SK-N-MC (cell line): ENCODE results near the gene RALGAPA1.
"Not testable (repeated sequence)": the region's sequence is repeated elsewhere in the genome, so short reads cannot be mapped to it uniquely, and the experiment has no call there.

Source experiments
- DNase-seq: peaks from one replicate; pipeline ENCODE4 v3.0.0-alpha.2; 2011; ENCODE audit warnings: low read depth, low spot score
- H3K27ac ChIP-seq: fragments of 200-600 bp; sonication (generic); 2 replicates; pipeline ENCODE4 v1.5.1; 2016; ENCODE audit warnings: mixed run types
- H3K36me3 ChIP-seq: fragments of 200-600 bp; sonication (generic); 2 replicates; pipeline ENCODE4 v1.6.1; 2017; ENCODE audit warnings: antibody characterized with exemption, low read length, mixed read lengths; ENCODE audit not compliant: insufficient read depth
- H3K4me3 ChIP-seq: fragments of 200-600 bp; sonication (generic); 2 replicates; pipeline ENCODE4 v1.5.1; 2016
- H3K9ac ChIP-seq: fragments of 200-600 bp; sonication (generic); 2 replicates; pipeline ENCODE4 v1.8.0; 2017; ENCODE audit warnings: mixed run types, mixed read lengths; ENCODE audit not compliant: insufficient read length
- H3K9me3 ChIP-seq: fragments of 200-600 bp; sonication (generic); 2 replicates; pipeline ENCODE4 v1.6.1; 2017; ENCODE audit warnings: low read depth, mild to moderate bottlenecking, antibody characterized with exemption, low read length, moderate library complexity, mixed read lengths
- EZH2 ChIP-seq: fragments of 200-600 bp; sonication (generic); IDR thresholded peaks from one replicate; pipeline ENCODE4 v1.6.1; 2017; ENCODE audit warnings: antibody characterized with exemption
- FOXP2 ChIP-seq: optimal IDR thresholded peaks from 2 replicates; pipeline ENCODE3; 2011; ENCODE audit warnings: mild to moderate bottlenecking, moderate library complexity; ENCODE audit not compliant: insufficient read depth; ENCODE audit errors: extremely low read length, control extremely low read depth
- POLR2AphosphoS5 ChIP-seq: IDR thresholded peaks from 2 replicates; pipeline ENCODE4 v1.6.1; 2012; ENCODE audit warnings: mild to moderate bottlenecking, low read depth, low read length, borderline replicate concordance

Gene RALGAPA1

GRCh38 chr14:35825968-35826217, 16.8 kb upstream of the RALGAPA1 start:
- H3K27ac ChIP-seq, result peak overlapping the region; percentile 82
- H3K9me3 ChIP-seq, result no peaks in the 10 kb centered on the region
- TF ChIP-seq EZH2 (no peak), FOXP2 (peak; percentile 89)
- peak overlapping the region; percentile 97 for H3K4me3 ChIP-seq
- H3K36me3 ChIP-seq, result no peaks in the 10 kb centered on the region
- H3K9ac ChIP-seq, result peak overlapping the region; percentile 84
- peak; percentile 98 for DNase-seq

DNA sequence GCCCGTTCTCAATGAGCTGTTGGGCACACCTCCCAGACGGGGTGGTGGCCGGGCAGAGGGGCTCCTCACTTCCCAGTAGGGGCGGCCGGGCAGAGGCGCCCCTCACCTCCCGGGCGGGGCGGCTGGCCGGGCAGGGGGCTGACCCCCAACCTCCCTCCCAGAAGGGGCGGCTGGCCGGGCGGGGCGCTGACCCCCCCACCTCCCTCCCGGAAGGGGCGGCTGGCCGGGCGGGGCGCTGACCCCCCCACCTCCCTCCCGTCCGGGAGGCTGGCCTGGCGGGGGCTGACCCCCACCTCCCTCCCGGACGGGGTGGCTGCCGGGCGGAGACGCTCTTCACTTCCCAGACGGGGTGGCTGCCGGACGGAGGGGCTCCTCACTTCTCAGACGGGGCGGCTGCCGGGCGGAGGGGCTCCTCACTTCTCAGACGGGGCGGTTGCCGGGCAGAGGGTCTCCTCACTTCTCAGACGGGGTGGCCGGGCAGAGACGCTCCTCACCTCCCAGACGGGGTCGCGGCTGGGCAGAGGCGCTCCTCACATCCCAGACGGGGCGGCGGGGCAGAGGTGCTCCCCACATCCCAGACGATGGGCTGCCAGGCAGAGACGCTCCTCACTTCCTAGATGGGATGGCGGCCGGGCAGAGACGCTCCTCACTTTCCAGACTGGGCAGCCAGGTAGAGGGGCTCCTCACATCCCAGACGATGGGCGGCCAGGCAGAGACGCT, 15.5 kb upstream of the RALGAPA1 start:
- not testable (repeated sequence) for DNase-seq, H3K9ac ChIP-seq, H3K9me3 ChIP-seq, H3K4me3 ChIP-seq, H3K36me3 ChIP-seq, H3K27ac ChIP-seq

DNA sequence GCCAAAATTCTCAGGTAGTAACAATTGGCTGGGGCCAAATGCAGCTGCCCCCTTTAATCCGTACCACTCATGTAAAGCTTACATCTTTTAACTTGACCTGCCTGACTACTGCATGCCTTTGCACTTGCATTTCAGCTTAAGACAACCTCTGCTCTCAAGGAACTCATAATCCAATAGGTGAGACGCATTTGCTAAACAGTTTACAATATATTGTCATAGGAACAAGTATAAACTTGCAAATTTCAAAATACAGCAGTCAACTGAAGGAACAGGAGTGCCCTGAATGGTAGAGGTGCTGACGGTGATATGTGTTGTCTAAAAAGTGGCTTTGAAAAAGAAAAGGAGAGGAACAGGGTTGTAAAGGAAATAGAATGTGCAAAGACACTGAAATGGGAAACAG, 13.4 kb upstream of the RALGAPA1 start:
- no peak overlapping the region for H3K27ac ChIP-seq
- peak overlapping the region; percentile 8; the same call in 1 of the 2 replicates for H3K4me3 ChIP-seq
- TF ChIP-seq POLR2AphosphoS5, result no peak
- H3K9ac ChIP-seq, result peak overlapping the region; percentile 32
- no peak for DNase-seq
- no peaks in the 10 kb centered on the region for H3K9me3 ChIP-seq
- no peaks in the 10 kb centered on the region for H3K36me3 ChIP-seq

- no peak for DNase-seq
- Histone ChIP-seq H3K4me3 (peak overlapping the region; percentile 8; the same call in 1 of the 2 replicates), H3K9ac (peak overlapping the region; percentile 32), H3K36me3 (no peaks in the 10 kb centered on the region), H3K9me3 (no peaks in the 10 kb centered on the region), H3K27ac (peak overlapping the region; percentile 45; the same call in 1 of the 2 replicates)
- no peak for TF ChIP-seq POLR2AphosphoS5
- no peak for TF ChIP-seq EZH2
- no peak for TF ChIP-seq FOXP2
Measured at GRCh38 chr14:35821564-35822411, 12.7 kb upstream of the RALGAPA1 start.

DNA sequence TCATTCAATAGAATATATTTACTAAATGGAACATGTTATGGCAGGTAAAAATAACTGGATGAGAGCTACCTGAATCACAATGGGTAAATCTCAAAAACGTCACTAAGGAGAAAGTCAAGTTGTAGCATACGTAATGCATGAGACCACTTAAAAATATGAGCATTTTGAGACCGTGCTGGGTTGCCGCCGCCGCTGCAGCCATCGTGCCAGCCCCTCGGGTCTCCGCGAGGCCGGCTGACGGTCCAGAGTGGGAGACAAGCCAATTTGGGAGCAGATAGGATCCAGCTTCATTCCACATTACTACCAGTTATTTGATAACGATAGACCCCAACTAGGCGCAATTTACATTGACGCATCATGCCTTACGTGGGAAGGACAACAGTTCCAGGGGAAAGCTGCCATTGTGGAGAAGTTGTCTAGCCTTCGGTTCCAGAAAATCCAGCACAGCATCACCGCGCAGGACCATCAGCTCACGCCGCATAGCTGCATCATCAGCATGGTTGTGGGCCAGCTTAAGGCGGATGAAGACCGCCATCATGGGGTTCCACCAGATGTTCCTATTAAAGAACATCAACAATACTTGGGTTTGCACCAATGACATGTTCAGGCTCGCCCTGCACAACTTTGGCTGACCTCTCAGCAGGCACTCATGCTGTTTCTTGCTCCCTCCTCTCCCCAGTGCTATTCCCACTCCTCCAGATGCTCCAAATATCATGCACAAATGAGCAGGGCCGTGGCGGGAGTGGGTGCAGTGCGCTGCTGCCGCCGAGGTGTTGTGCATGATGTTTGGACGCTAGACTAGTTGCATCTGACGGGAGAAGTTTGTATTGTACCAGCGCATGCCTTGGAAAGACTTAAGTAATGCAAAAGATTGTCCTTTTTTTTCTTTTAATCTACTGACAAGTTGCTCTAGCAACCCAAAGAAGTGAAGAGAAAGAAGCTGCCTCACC, 10.8 kb upstream of the RALGAPA1 start:
- no peak for DNase-seq
- Histone ChIP-seq H3K36me3 (no peaks in the 10 kb centered on the region), H3K4me3 (no peak overlapping the region), H3K9ac (no peak overlapping the region), H3K27ac (no peak overlapping the region), H3K9me3 (no peaks in the 10 kb centered on the region)
- TF ChIP-seq POLR2AphosphoS5 (no peak), EZH2 (no peak), FOXP2 (no peak)

- H3K9me3 ChIP-seq, result no peaks in the 10 kb centered on the region
- H3K4me3 ChIP-seq, result no peak overlapping the region
- DNase-seq, result no peak
- TF ChIP-seq POLR2AphosphoS5 (no peak), FOXP2 (no peak), EZH2 (no peak)
- no peak overlapping the region for H3K27ac ChIP-seq
- no peak overlapping the region for H3K9ac ChIP-seq
- no peaks in the 10 kb centered on the region for H3K36me3 ChIP-seq
Measured at GRCh38 chr14:35818346-35819115, 9.4 kb upstream of the RALGAPA1 start.

DNA sequence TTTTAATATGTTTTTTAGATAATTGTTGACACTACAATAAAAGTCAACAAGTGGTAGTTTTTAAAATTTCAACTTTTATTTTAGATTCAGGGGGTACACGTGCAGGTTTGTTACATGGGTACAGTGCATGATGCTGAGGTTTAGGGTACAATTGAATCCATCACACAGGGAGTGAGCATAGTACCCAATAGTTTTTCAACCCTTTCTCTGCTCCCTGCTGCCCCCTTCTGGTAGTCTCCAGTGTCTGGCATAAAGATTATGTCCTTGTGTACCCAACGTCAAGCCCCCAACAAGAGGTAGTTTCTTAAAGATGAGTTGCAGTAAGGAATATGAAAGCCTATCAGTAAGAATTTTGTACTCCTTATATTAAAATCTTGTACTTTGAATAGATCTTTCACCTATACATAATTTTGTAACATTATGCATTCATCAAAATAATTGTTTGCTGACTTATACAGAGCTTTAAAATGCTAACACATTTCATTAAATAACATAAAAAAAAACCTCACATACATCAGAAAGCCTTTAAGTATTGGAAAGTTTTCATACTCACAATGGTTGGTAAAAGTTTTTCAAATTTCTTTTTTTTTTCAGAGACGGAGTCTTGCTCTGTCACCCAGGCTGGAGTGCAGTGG, 5.4 kb upstream of the RALGAPA1 start:
- Histone ChIP-seq H3K4me3 (no peak overlapping the region), H3K27ac (no peak overlapping the region), H3K9me3 (0 out of 2 replicates have a peak, but pooled peaks cover 2% of the 10 kb centered on the region), H3K9ac (no peak overlapping the region), H3K36me3 (no peaks in the 10 kb centered on the region)
- no peak for TF ChIP-seq POLR2AphosphoS5
- peak; percentile 44 for DNase-seq
